GM21529 (cell line): Measurements from ENCODE around the gene YAP1.
"Not testable (repeated sequence)": the region's sequence is repeated elsewhere in the genome, so short reads cannot be mapped to it uniquely, and the experiment has no call there.

Experiments
- ATAC-seq: cut with Tn5 transposase; IDR thresholded peaks from one replicate; pipeline ENCODE4 v1.9.1; 2021; ENCODE audit not compliant: unreplicated experiment

The YAP1 gene

GRCh38 chr11:102196351-102196750 is 86.1 kb downstream of the YAP1 start:
- no peak for ATAC-seq

DNA sequence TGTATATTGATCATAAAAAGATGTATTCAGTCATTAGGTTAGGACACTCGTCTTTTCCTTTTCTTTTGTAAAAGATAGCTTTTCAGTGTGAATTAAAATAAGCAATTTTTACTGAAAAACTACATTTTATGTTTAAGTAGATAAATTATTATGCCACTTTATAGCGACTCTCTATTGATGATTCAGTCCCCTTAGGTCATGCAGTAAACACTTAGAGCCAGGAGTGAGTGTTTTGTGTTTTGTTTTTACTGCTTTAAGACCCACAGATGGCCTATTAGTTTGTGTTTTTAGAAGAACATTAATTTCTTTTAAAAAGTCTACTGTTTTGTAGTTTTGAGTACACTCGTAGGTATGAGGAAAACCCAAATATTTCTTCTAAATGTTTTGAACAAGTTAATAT is 86.6 kb downstream of the YAP1 start:
- ATAC-seq = no peak

GRCh38 chr11:102197670-102198139 is 87.5 kb downstream of the YAP1 start:
- ATAC-seq = no peak

DNA sequence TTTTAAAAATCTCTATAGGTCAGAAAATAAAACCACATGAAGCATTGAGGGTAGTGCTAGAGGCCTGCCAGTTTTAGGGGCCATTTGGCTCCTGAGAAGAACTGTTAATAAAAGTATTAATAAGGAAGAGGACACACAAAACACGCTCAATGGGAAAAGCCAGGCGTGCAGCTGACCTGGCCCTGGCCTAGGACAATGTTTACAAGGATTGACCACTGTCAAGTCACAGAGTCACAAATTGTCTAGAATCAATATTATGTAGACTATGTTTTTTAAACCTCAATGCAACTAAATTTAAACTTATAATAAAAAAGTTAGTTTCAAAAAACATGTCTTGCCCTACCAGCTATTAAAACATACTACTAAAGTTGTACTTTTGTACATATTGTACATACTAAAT is 89.4 kb downstream of the YAP1 start:
- no peak for ATAC-seq

DNA sequence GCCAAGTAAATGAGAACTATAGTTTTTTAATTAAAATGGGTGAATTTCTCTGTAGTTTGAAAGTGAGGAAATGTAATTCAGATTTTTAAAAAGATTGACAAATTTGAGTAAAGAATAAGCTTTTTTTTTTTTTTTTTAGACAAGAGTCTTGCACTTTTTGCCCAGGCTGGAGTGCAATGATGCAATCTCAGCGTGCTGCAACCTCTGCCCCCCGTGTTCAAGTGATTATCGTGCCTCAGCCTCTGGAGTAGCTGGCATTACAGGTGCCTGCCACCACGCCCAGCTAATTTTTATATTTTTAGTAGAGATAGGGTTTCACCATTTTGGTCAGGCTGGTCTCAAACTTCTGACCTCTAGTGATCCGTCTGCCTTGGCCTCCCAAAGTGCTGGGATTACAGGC is 90.1 kb downstream of the YAP1 start:
- ATAC-seq = not testable (repeated sequence)

DNA sequence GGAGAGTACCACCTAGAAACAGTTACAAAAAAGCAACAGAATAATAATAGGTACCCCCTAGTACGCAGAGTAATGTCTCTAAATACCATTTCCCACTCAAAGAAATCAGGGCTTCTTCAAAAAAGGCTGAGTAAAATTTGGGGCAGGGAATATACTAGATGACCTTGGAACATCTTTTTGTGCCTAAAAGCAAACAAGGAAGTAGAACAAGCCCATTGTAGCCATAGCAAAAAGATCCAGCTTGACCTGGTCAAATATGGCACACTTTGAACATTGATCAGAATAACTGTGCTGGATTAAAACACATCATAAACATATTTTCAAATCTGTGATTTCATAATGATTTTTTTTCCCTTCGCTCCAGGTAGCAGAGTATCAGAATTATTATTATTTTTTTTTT is 91.5 kb downstream of the YAP1 start:
- ATAC-seq = no peak

DNA sequence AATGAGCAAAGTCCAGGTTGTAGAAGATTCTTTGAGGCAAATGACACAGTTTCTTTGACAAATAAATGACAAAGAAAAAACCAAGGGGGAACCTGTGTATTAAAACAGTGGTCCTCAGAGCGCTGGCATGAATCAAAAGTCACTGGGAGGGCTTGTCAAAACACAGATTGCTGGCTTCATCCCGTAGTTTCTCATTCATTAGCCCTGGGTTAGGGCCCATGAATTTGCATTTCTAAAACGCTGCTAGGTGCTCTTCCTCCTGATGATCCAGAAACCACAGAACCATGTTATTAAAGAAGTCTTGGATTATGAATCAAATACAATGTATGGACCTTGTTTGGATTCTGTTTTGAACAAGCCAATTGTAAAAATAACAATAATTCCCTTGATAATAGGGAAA is 92.7 kb downstream of the YAP1 start:
- ATAC-seq = no peak

DNA sequence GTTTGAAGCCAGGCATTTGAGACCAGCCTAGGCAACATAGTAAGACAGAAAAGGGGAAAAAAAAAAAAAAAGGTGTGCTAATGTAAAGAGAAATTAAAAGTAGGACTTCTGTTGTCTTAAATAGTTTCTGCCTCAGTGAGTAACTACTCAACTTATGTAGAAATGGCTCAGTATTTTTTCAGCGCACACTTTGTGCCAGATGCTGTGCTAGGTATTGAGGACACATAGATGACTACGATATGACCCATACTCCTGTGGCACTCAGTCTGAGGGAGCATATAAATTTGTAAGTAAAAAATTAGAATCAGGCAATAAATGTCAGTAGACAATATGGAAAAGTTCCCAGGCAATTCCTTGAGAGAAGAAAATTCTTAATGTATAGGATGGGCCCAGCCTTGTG is 93.9 kb downstream of the YAP1 start:
- ATAC-seq = no peak

DNA sequence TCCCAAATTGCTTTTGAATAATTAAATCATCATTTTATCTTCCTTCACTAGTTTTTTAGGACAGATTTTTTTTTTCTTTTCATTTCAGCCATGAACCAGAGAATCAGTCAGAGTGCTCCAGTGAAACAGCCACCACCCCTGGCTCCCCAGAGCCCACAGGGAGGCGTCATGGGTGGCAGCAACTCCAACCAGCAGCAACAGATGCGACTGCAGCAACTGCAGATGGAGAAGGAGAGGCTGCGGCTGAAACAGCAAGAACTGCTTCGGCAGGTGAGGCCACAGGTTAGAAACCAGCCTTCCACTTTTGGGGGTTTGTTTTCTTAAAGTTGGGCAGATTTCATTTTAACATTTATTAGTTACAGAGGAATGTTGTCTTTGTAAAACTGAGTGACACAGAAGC is 95.6 kb downstream of the YAP1 start:
- ATAC-seq = no peak

DNA sequence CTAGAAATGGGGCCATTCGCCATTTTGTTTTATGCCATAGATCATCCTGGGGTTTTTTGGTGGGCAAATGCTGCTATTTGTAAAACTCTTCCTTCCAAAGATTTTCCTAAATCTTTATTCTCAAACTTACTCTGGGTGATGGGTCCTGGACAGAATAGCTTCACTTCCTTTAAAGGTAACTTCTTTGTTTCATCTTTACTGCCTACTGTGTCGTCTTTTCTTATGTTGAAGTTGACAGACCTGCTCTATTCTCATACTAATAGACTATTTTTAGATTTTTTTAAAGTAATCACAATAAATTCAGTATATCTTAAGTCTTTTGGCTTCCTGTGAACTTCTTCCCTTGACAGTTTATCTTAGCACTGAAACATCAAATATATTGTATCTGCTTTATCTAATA is 98.6 kb downstream of the YAP1 start:
- ATAC-seq = no peak

DNA sequence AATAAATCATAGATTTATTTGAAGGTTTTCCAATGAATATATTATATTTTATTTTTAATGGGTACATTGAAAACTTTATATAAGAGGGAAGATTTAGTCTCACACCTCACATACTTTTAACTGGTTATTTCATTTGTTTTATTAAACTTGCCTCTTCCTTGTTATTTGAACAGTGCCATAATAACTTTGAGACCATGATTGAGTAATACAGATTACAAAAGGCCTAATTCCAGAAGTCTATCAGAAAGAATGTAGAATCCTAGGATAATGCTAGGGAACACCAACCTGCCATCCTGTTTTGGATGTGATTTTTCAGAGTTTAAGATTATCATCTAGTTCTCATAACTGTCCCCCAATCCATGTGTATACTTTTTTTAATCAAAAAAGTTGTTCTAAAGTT is 104.4 kb downstream of the YAP1 start:
- ATAC-seq = no peak

DNA sequence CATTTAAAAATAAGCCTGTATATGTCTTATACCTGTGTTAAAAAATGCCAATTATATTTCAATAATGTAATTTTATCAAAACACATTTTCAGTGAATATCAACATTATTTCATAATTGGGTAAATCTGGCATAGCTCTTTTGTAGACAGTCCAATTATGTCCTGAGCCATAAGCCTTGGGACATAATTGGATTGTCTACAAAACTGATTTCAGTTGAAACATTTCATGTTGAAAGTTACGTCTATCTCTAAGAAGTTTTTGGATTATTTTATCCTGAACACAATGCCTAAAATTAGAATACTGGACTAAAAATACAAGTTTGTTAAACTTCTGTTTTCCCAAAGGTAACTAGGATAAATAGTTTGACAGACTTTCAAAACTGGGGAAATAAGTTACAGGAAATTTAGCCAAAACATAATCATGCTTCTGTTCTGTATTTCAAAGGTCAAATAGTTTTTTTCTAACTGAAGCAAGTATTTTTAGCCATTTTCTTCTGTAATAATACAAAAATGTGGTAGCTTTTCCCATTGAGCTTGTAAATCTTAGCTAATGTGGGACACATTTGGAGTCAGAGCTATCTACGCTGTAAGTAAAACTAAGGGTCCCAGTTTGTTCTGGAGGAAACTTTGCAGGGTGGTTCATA is 106.3 kb downstream of the YAP1 start:
- no peak for ATAC-seq

GRCh38 chr11:102220728-102221467 is 110.7 kb downstream of the YAP1 start:
- no peak for ATAC-seq

DNA sequence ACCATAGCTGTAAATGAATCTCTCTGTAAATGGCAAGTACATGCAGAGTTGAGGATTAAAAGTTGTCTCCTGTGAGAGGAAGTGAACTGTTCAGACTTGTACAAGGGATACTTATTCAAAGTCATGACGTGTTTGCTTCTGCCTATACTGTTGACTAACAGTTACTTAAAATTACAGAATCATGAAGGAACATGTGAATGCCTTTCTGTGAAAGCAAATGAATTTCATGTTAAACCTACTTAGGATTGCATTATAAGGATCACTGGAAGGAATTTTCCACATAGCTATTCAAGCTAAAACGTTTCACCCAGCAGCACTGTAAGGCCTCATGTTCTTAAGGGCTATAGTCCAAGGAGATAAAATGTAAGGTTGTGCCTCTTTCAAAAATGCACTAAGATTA is 113.6 kb downstream of the YAP1 start:
- ATAC-seq = no peak

- no peak for ATAC-seq
These were observed 115.7 kb downstream of the YAP1 start for GRCh38 chr11:102225689-102226568.

GRCh38 chr11:102226702-102227490 is 116.6 kb downstream of the YAP1 start:
- no peak for ATAC-seq

DNA sequence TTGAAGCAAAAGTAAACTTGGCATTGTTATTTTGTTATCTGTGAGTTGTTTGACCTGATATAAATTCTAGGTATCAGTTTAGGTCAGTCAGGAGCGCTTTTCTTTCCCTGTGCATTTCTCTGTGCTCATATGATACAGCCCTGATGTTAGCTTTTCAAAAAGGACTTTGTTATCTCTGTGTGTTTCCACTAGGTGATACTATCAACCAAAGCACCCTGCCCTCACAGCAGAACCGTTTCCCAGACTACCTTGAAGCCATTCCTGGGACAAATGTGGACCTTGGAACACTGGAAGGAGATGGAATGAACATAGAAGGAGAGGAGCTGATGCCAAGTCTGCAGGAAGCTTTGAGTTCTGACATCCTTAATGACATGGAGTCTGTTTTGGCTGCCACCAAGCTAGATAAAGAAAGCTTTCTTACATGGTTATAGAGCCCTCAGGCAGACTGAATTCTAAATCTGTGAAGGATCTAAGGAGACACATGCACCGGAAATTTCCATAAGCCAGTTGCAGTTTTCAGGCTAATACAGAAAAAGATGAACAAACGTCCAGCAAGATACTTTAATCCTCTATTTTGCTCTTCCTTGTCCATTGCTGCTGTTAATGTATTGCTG is 119.4 kb downstream of the YAP1 start:
- no peak for ATAC-seq

DNA sequence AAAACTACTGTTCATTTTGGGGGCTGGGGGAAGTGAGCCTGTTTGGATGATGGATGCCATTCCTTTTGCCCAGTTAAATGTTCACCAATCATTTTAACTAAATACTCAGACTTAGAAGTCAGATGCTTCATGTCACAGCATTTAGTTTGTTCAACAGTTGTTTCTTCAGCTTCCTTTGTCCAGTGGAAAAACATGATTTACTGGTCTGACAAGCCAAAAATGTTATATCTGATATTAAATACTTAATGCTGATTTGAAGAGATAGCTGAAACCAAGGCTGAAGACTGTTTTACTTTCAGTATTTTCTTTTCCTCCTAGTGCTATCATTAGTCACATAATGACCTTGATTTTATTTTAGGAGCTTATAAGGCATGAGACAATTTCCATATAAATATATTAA is 119.9 kb downstream of the YAP1 start:
- no peak for ATAC-seq

DNA sequence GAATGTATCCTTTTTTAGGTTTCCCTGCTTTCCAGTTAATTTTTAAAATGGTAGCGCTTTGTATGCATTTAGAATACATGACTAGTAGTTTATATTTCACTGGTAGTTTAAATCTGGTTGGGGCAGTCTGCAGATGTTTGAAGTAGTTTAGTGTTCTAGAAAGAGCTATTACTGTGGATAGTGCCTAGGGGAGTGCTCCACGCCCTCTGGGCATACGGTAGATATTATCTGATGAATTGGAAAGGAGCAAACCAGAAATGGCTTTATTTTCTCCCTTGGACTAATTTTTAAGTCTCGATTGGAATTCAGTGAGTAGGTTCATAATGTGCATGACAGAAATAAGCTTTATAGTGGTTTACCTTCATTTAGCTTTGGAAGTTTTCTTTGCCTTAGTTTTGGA is 120.7 kb downstream of the YAP1 start:
- ATAC-seq = no peak

GRCh38 chr11:102234779-102235439 is 124.7 kb downstream of the YAP1 start:
- ATAC-seq = no peak
